Astrocyte (in vitro differentiated cells and primary cell): ENCODE results near the gene TNFRSF13B.

ENCODE experiments used
- EZH2 ChIP-seq: IDR thresholded peaks from 2 replicates; pipeline ENCODE4 v1.6.1; 2012; ENCODE audit warnings: mild to moderate bottlenecking, low read length, inconsistent platforms; ENCODE audit not compliant: insufficient read depth
- TF ChIP-seq, protein P1 (sequence below): IDR thresholded peaks from 2 replicates; pipeline ENCODE4 v1.5.1; 2011; ENCODE audit warnings: low read depth, mild to moderate bottlenecking, inconsistent platforms, low read length, moderate library complexity; ENCODE audit not compliant: insufficient read depth

GRCh38 chr17:16945663-16946218 is 26.2 kb downstream of the TNFRSF13B start:
- TF ChIP-seq, protein P1, sequence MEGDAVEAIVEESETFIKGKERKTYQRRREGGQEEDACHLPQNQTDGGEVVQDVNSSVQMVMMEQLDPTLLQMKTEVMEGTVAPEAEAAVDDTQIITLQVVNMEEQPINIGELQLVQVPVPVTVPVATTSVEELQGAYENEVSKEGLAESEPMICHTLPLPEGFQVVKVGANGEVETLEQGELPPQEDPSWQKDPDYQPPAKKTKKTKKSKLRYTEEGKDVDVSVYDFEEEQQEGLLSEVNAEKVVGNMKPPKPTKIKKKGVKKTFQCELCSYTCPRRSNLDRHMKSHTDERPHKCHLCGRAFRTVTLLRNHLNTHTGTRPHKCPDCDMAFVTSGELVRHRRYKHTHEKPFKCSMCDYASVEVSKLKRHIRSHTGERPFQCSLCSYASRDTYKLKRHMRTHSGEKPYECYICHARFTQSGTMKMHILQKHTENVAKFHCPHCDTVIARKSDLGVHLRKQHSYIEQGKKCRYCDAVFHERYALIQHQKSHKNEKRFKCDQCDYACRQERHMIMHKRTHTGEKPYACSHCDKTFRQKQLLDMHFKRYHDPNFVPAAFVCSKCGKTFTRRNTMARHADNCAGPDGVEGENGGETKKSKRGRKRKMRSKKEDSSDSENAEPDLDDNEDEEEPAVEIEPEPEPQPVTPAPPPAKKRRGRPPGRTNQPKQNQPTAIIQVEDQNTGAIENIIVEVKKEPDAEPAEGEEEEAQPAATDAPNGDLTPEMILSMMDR: no peak
- TF ChIP-seq EZH2: no peak
